GM13976 (cell line): ENCODE measurements around the gene TMEFF1.

Experiments used
- DNase-seq: peaks from one replicate; pipeline ENCODE4 v3.0.0; 2012; ENCODE audit warnings: low spot score
- in situ Hi-C: fragments of 300-500 bp; cut with MboI; formaldehyde crosslinking; loops from one replicate; pipeline ENCODE4 v1.12.0; 2022; ENCODE audit warnings: low sequenced_read_pairs, mixed read lengths, inconsistent platforms; ENCODE audit not compliant: unreplicated experiment
- TF ChIP-seq, protein P1 (sequence below): IDR thresholded peaks from 2 replicates; pipeline ENCODE4 v1.5.1; 2012; ENCODE audit warnings: borderline replicate concordance, mild to moderate bottlenecking; ENCODE audit not compliant: insufficient read depth; ENCODE audit errors: extremely low read depth, missing control alignments, control extremely low read depth

TMEFF1 gene

DNA sequence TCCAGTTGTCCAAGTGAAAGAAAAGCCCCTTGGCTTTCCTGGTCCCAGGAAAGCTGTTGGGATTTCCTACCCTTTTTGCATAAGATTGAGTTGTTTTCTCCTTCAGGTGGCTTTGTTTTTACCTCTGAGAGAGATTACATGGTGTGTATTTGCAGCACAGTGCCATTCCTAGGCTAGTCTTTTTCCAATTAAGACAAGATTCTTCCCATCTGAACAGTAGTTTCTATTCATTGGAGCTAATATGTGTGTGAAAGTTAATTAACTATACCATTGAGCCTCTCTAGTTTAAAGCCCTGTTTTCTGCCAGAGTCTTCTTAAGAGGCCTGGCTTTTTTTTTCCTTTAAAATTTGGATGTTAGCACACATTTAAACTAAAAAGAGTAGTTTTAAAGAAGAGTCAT is 25.9 kb upstream of the TMEFF1 start:
- in situ Hi-C loops: no loop called here
- DNase-seq: no peak
- TF ChIP-seq, protein P1, sequence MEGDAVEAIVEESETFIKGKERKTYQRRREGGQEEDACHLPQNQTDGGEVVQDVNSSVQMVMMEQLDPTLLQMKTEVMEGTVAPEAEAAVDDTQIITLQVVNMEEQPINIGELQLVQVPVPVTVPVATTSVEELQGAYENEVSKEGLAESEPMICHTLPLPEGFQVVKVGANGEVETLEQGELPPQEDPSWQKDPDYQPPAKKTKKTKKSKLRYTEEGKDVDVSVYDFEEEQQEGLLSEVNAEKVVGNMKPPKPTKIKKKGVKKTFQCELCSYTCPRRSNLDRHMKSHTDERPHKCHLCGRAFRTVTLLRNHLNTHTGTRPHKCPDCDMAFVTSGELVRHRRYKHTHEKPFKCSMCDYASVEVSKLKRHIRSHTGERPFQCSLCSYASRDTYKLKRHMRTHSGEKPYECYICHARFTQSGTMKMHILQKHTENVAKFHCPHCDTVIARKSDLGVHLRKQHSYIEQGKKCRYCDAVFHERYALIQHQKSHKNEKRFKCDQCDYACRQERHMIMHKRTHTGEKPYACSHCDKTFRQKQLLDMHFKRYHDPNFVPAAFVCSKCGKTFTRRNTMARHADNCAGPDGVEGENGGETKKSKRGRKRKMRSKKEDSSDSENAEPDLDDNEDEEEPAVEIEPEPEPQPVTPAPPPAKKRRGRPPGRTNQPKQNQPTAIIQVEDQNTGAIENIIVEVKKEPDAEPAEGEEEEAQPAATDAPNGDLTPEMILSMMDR: no peak

DNA sequence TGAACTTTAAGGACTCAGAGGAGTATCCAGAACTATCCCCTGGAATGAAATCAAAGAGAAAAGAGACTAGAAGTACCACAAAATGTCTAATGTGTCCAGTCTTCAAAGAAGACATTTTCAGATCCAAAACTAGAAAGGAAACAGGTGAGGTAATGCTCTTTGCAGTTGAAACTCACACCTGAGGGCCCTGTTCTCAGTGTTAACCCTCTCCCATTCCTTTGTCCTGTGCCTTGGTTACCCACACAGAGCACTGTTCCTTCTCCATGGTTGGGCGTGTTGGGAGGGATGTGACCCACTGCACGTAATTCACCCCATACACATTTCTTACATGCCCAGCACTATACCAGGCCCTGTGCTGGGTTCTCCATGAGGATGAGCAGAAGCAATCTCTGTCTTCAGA is 24.7 kb upstream of the TMEFF1 start:
- in situ Hi-C loops: no loop called here
- no peak for DNase-seq
- TF ChIP-seq, protein P1: no peak

DNA sequence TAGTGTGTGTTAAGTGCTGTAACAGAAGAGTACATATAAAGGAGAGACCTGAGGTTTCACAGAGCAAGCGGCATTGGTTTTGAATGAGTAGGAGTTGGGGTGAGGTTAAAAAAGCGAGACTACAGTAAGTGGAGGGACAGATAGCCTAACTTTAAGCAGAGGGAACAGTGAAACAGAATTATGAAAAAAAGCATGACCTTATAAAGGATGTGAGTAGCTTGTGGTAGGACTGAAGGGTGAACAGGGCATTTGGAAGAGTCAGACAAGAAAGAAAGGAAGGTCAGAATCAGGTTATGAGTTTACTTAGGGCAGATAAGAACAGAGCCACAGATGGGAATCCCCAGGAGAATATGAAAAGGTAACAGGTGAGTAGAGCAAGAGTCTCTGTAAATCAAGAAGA is 23.5 kb upstream of the TMEFF1 start:
- DNase-seq: peak; percentile 50
- TF ChIP-seq, protein P1: no peak
- in situ Hi-C loops: no loop called here

DNA sequence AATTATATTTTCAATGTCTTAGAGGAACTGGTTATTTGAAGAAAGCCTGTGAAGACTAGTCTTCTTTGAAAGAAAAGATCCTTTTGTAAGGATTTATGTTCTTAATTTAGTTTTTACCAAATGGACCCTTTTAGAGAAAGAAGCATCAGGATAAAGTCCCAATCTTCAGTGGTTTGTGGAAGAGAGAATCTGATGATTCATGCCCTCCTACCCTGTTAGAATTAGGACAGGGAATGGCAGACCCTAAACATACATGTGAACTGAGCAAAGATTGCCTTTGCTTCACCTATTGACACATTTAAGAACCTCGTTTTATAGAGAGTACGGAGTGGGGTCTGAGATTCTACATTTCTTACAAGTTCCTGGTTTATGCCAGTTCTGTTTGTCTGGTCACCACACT is 20.1 kb upstream of the TMEFF1 start:
- no peak for DNase-seq
- TF ChIP-seq, protein P1: no peak
- in situ Hi-C loops: no loop called here

DNA sequence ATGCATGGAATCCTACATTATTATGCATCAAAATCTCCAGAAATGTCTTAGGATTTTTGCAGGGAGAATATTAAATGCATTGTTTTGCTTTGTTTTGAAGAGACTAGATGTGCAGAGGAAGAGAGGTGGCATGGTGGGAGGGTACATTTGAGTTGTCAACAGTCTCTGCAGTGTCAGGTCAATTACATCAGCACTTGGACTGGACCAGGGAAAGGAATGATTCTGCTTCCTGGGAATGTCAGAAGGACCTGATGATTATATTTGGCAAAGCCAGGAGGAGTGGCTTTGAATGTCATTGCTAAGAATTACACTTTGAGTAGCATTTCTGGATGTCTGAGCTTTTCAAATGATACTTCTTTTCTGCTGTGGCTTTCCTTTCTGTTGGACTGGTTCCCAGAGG is 17.5 kb upstream of the TMEFF1 start:
- no peak for DNase-seq
- TF ChIP-seq, protein P1: no peak
- in situ Hi-C loops: no loop called here

DNA sequence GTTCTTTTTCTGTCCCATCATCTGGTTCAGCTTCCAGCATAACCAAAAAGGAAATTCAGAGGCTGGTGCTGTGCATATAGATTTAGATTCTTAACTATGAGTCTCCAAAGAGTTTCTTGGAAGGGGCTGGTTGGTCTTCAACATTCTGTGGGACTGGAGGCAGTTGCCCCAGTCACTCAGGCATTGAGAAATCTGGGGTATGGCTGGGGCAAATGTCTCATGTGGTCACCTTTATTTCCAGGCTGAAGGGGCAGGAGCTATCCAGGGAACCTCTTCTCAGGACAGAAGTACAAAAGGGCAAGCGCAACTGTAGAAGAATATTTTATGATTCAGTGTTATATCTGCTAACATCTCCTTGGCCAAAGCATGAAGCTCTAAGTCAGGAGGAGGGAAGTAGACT is 15.4 kb upstream of the TMEFF1 start:
- TF ChIP-seq, protein P1: no peak
- no peak for DNase-seq
- in situ Hi-C loops: no loop called here

DNA sequence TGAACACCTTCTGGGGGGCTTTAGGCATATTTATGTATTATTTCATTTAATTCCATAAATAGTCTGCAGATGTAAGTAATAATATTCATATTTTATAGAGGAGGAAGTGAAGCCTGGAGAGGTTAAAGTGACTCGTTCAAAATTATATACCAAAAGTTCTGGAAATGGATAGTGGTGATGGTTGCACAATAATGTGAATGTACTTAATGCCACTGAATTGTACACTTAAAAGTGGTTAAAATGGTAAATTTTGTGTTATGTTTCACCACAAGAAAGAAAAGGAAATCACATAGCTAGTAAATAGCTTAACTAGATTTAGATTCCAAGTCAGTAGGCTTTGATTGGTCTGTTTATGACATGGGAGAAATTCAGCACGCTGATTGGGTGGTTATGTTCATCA is 13.0 kb upstream of the TMEFF1 start:
- in situ Hi-C loops: no loop called here
- TF ChIP-seq, protein P1: no peak
- no peak for DNase-seq
